Fibroblast of gingiva (primary cell): ENCODE data around the gene STK32B.
"Not testable (repeated sequence)": the region's sequence is repeated elsewhere in the genome, so short reads cannot be mapped to it uniquely, and the experiment has no call there.

Experiments used
- DNase-seq: peaks from one replicate; pipeline ENCODE4 v3.0.0-alpha.2; 2011; ENCODE audit warnings: low read depth

Gene STK32B

DNA sequence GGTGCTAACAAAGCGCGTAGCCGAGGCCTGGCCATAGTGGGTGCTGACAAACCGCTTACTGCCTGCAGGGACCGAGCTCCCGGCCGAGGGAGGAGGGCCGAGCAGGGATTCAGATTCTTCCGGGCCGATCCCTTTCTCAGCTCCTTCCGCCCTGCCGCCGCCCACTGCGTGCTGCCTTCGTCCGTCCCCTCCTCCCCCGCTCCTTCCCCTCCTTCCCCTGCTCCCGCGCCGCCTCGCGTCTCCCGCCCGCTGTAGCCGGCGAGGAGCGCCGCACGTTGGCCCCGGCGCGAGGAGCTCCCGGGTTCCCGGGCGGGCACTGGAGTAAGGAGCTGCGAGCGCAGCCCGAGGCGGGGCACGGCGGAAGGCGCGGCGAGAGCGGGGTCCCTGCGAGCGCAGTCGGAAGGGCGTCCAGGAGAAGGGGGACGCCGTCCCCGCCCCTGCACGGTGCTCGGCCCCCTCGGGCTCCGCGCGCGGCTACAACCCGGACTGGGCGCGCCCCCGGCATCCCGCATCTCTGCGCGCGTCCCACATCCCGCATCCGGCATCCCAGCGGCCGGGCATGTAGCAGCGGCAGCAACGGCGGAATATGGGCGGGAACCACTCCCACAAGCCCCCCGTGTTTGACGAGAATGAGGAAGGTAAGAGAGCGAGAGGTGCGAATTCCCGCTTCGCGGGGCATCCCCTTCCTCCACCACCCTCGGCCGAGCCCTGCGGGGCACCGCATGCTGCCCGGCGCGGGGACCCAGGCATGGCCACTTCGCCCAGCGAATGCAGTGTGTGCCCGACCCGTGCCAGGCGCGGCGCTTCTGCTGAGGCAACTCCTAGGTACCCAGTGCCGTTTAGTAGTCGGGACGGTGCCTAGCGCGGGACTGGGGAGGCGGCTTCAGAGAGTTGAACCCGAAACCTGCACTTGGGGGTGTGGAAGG lies at the start of gene STK32B:
Gene STK32B, plus strand, starts transcription at position 203 of the 926 bp plus-strand sequence.
- DNase-seq, result peak; percentile 71

DNA sequence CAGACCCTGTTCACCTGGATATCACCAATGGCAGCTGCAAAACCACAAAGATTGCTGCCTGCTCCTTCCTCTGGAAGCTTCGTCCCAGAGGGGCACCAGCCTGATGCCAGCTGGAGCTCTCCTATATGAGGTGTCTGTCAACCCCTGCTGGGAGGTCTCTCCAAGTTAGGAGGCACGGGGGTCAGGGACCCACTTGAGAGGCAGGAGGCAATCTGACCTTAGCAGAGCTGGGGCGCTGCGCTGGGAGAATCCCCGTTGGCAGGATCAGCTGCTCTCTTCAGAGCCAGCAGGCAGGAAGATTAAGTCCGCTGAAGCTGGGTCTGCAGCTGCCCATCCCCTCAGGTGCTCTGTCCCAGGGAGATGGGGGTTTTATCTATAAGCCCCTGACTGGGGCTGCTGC lies 49.6 kb upstream of the STK32B start:
- DNase-seq, result not testable (repeated sequence)

DNA sequence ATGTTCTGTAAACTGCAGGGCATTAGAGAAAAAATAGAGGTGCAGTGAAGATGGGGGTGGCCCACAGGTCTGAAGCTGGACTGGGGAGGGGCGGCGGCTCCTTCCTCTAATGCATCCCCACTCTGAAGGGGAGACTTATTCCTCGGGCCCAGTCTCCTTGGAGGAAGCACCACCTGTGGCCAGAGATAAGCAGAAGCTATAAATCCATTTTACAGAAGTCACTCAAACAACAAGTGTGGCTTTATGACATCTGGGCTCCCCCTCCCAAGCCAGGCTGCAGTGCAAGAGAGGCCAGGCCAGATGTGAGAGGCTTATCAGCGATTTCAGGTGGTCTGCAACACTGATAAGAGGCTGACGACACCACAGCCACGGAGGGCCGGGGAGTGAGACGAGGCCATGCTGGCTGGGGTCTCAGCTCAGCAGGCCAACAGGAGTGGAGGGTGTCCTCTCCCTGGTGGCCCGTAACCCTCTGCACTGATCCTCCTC lies 47.9 kb upstream of the STK32B start:
- DNase-seq, result no peak

DNA sequence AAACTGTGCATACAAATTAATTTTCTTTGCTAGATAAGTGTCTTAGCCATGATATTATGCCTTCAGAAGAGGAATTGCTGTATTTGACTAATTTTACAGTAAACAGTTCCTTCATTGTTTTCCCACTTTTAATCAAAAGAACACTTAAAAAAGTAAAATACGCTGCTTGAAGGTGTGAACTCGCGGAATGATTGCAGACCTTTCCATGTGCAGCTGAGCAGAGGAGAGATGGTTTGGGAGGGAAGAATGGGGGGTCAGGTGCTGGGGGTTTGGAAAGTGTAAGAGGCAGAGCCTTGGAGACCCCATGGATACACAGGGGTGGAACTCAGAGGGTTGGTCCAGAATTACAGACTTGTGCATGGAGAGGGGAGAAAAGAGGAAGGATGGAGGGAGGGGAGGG lies 47.4 kb upstream of the STK32B start:
- no peak for DNase-seq

DNA sequence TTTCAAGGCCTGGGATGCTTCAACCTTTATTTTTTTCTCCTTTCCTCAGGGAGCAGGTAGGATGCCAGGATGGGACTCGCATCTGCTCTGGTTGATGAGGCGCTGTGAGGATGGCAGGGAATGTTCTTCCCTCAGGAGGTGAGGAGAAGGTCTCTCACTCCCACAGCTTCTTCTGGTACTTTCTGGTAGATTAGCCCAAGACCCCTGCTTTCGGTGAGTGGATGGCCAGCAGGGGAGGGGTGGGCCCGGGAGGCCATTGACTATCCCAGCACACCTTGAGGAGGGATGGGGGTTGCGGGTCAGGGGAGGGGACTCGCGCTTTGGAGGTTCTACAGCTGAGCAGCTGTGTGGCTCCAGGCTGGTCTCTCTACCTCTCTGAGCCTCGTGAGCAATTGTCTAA lies 46.8 kb upstream of the STK32B start:
- no peak for DNase-seq

DNA sequence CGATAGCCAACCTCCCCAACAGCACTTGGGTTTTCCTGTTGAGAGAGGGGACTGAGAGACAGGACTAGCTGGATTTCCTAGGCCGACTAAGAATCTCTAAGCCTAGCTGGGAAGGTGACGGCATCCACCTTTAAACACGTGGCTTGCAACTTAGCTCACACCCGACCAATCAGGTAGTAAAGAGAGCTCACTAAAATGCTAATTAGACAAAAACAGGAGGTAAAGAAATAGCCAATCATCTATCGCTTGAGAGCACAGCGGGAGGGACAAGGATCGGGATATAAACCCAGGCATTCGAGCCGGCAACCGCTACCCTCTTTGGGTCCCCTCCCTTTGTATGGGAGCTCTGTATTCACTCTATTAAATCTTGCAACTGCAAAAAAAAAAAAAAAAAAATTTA lies 44.3 kb upstream of the STK32B start:
- DNase-seq, result not testable (repeated sequence)

DNA sequence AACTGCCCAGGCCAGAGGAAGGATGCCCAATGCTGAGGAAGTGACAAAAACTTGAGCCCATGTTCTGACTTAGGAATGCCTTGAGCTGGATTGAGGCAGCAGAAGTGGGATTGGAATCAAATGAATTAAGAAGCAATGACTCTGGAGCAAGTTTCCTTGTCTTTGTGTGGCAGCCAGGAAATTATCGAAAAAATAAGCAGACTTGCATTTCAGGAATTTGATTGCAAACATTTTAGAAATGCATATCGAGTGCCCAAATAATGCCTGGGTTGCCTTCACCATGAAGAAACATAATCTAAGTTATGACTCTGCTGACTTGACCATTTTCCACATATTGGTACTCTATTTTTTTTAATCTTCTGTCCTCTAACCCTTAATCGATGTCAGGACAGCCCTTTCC lies 41.5 kb upstream of the STK32B start:
- DNase-seq, result peak; percentile 62

DNA sequence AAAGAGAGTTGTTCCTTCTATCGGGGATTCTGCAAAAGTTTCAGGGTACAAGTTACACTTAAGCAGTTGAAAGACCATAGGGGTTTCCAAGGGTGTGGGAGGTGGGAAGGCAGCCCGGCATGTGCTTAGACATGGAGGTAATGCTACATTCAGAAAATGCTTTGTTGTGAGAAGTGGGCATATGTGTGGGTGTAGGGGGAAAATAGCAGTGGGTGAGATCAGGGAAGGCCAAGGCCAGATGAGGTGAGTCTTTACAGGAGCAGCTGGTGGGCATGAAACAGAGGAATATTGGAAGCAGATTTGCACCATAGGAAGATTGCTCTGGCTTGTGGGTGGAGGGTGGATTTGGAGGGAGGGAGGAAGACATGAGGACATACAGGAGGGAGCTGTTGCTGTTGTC lies 40.3 kb upstream of the STK32B start:
- no peak for DNase-seq

DNA sequence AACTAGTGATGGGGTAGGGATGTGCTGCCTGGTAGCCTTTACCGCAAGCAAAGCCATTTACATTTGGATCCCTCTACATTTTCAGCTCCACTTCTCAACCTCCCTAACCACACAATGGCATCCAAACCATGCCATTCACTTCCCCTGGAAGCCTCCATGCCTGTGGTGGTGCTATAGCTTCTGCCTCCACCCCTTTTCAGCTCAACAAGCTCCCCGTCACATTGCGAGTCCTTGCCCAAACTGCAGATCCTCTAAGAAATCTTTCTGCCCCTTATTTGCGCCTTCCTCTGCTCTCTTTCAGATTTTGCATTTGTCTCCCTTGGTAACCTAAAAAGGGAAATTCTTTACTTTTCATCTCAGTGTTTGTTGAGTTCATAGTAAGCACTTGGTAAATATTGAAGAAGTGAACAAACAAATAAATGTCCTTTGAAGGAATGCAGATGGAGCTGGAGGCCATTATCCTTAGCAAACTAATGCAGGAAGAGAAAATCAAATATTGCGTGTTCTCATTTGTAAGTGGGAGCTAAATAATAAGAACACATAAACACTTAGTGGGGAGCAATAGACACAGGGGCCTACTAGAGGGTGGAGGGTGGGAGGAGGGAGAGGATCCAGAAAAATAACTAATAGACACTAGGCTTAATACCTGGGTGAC lies 38.9 kb upstream of the STK32B start:
- no peak for DNase-seq

DNA sequence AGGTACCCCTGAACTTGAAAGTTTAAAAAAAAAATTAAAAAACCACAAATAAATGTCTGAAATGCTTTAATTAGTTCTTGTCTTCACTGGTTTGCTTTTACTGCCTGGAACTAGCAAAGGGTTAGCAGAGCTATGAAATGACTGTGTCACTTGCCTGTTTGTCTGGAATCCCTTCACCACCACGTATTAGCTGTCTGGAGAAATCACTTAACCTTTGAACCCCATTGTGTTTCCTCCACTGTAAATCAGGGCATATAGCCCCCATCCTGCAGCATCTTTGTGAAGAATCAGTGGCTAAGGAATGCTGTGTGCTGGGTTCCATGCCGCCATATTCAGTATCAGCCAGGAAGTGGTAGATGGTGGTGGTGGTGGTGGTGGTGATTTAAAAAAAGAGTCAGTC lies 38.3 kb upstream of the STK32B start:
- DNase-seq, result no peak

DNA sequence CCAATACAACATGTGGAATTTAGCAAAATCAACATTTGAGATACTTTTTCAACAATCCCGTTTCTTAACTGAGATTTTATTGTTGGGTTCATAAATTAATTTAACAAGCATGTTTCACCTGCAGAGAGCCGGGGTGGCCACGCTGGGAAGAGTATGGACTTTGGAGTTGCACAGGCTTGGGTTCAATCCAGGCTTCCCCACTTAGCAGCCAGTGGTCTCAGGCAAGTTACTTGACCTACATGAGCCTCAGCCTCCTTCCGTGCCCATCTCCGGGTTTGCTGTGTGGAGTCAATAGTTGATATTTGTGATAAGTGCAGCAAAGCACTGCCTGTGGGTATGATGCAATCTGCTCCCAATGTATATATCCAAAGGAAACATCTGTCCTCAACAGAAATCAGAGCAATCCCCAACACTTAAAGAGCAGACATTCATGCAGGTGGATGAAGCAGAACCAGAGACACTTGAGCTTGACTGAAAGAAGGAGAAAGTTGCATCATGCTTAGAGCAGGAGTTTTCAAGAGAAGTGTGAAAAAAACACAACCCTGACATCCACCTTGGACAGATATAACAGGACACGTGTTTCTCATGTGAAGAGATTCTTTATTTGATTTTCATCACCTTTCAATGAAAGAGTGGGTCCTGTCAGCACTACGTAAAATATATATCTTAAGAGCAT lies 37.1 kb upstream of the STK32B start:
- no peak for DNase-seq

DNA sequence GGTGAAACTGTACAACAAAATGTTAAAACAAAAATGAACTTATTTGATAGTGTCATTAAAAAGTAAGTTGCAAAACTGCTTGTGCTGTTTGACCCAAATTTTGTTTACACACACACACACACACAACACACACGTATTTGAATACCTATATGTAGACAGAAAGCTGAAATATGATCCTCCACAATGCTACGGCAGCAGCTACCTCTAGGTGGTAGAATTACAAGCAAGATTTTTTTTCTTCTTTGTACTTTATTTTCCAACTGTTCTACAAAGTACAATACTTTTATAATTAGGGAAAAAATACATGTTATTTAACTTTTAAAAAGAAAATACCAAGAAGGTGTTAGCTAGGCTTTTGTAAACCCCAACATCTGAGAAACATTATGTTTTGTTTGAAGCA lies 33.2 kb upstream of the STK32B start:
- DNase-seq, result no peak

DNA sequence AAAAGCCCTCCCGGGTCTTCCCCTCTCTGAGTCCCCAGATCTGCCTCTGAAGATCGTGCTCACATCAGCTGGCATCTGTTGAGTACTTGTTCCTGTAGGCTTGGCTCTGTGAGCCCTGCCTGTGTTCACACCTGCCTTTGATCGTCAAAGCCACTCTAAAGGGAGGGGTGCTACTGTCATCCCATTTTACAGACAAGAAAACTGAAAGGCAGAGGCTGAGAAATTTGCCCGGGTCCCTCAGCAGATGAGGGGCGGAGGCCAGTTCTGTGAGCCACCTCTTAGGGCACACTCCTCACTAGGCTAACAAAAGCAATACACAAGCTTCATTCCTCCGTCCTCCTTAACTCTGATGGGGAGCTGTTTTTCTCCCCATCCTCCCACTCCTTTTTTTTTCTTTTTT lies 32.7 kb upstream of the STK32B start:
- no peak for DNase-seq

DNA sequence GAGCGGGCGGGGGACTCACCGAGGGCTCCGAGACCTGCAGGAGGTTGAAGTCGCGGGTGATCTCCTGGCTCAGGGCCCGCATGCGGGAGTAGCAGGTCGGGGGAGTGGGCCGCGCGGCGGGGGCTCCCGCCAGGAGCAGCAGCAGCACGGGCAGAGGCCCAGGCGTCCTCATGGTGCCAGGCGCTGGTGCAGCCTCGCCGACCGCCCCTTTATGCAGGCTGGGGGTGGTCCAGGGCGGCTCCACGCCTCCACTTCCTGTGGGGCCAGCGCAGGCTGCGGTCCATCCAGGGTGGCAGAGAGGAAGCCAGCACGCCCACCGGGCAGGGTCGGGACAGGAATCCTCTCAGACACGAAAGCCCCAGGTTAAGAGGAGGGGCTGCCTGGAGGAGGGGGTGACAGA lies 32.0 kb upstream of the STK32B start, which contains the start of gene CYTL1:
Gene CYTL1, minus strand, starts transcription at position 185 of the 400 bp plus-strand sequence. Its CDS starts 13 bp downstream, at position 172.
- DNase-seq, result no peak

DNA sequence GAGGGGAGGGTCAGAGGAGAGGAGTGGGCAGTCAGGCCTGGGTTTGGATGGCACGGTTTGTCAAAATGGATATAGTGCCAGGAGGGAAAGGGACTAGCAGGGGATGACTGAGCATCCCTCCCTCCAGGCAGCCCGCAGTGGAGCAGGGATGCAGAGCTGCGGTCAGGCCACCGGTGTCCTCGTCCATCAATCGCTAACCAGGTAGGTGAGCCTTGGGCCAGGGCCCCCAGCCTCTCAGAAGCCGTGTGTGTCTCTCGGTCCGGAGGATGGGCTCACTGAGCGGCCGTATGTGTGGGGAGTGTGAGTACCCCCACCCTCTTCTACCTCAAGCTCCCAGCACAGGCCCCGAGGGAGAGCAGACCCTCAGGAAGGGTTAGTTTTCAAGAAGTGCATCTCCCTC lies 31.5 kb upstream of the STK32B start:
- DNase-seq, result no peak

DNA sequence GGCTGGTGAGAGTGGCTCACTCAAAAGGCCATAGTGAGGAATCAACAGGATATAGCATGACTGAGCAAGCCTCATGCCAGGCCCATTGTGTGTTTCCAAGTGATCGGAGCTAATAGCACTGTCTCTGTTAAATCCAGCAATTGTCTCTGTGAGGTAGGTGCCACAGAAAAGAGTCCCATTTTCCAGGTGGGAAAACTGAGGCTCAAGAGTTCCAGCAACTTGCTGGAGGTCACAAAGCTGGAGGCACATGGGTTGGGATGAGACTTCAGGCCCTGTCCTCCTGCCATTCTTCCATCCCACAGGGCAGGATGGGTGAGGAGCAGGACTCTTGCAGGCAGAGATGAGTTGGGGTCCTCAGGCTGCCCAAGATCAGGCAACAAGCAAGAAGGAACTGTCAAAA lies 30.9 kb upstream of the STK32B start:
- DNase-seq, result no peak

DNA sequence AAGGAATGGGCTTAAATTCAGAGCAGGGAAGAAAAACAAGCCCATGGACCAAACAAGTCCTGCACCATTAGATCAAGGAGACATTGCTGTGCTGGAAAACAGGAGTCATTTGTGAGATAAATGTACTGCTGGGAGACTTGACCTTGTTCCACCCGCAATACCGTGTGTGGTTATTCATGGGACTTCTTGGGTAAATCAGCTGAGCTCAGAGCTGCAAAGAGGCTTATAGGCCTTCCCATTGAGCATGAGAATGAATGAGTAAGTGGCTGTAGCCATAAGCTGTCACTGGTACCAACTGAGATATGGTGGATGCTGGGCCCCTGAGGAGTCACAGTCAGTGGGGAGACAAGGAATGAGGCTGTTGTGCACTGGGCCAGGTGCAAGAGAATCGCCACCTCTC lies 29.7 kb upstream of the STK32B start:
- DNase-seq, result no peak

DNA sequence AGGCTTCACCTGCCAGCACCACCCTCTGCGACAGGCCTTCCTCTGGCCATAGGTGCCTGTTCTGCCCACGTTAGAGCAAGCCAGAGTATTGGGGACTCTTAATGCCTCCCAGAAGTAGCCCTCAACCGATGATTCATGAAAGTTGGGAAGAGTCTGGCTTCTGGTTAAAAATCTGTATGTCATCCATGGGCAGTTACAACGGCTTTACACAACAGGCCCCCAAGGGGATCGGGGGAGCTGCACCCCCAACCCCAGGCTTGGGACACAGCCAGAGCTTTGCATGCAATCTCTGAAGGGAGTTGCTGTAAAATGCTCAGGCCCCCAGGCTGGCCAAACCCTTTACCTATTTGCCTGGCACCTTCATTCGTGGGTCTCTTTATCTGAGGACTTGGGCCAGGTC lies 26.6 kb upstream of the STK32B start:
- DNase-seq, result peak; percentile 34

DNA sequence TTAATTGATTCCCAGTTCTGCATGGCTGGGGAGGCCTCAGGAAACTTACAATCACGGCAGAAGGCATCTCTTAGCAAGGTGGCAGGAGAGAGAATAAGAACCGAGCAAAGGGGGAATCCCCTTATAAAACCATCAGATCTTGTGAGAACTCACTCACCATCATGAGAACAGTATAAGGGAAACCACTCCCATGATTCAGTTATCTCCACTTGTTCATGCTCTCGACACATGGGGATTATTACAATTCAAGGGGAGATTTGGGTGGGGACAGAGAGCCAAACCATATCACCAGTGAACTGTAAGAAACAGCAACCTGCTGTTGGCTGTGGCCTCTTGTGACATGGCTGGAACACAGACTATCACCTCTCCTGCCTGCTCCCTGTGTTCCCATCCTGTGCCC lies 24.9 kb upstream of the STK32B start:
- DNase-seq, result no peak

DNA sequence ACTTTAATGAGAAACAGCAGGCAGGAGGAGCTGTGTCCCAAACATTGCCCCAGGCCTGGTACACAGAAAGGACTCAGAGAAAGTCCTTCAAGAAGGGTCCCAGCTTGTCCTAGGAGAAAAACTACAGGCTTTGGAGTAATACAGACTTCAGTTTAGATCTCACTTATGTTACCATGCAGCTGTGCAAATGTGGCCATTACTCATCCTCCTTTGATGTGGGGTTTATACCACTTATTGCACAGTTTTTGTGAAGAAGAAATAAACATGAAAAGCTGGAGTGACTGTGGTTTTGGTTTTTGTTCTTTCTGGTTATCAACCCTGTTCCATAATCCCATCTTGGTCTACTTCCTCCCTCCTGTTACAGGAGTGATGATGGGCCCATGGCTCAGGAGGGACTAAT lies 23.9 kb upstream of the STK32B start:
- no peak for DNase-seq

DNA sequence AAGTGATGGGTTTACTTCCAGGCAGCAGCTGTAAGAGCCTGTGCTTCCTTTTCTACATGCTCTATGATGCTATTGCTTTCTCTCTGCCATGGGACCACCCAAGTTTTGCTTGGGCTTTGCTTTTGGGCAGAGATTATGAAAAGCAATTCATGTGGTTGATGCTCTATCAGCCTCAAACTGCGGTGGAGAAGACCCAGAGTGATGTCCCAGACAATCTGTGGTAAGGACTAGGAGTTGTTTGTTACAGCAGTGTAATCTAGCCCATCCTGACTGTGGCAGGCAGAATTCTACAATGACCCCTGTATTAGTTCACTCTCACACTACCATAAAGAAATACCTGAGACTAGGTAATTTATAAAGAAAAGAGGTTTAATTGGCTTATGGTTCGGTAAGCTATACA lies 22.8 kb upstream of the STK32B start:
- DNase-seq, result no peak

DNA sequence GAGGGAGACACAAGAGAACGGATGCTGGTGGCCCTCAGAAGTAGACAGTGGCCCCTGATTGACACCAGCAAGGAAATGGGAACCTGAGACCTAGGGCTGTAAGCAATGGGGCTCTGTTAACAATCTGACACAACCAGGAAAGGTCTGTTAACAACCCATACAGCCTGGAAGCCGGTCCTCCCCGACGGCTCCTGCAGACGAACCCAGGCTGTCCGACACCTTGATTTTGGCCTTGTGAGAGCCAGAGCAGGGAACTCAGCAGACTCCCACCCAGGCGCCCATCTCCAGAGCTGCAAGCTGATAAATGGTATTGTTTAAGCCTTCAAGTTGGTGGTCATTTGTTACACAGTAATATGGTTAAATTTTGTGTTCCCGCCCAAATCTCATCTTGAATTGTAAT lies 21.8 kb upstream of the STK32B start:
- no peak for DNase-seq

DNA sequence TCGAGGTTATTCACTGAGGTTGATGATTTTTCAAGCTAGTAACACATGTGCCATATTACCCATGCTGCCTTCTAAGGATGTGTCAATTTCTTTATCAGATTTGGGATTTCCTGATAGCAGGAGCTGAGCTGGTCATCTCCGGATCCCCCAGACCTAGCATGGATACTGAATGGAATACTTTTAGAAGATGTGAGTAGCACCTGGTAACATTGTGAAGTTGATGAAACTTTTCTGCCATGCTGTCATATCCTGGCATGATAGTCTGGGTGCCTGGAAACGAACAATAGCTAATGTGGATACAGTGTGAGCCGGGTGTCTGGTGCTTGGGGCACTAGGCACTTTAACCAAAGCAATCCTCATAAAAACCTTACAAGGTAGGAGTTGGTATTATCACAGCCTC lies 21.1 kb upstream of the STK32B start:
- no peak for DNase-seq
